A673 (cell line): Measurements from ENCODE around the gene PGAP3. TPM values are rescaled to one million over a fixed set of nuclear protein-coding genes. Genes with fewer than 3 reads are reported as not detected.

Experiments
- BruUV-seq: library from RNA; stranded (reverse); fragments of 400-500 nt; replicated peaks from 2 replicates; lab custom pipeline; 2021; lab: Mats Ljungman, UMichigan
- CTCF ChIA-PET: fragments of 300-600 bp; sonication (Branson Sonifier 250); formaldehyde crosslinking; loops from one replicate; lab custom pipeline; 2022; ENCODE audit warnings: antibody characterized with exemption; lab: Charles Lee
- POLR2A ChIA-PET: fragments of 300-600 bp; sonication (Branson Sonifier 250); formaldehyde crosslinking; loops from one replicate; lab custom pipeline; 2022; ENCODE audit warnings: antibody characterized with exemption; ENCODE audit not compliant: low non-redundant PET; lab: Charles Lee
- DNase-seq: peaks from one replicate; pipeline ENCODE4 v3.0.0-alpha.2; 2015; ENCODE audit warnings: low spot score
- H3K27ac ChIP-seq: fragments of 200-600 bp; sonication (generic); 2 replicates; pipeline ENCODE4 v1.5.1; 2016; ENCODE audit warnings: mixed run types, low read depth, mild to moderate bottlenecking, mixed read lengths, antibody characterized with exemption, low read length; ENCODE audit not compliant: poor library complexity, severe bottlenecking
- H3K27me3 ChIP-seq: fragments of 200-600 bp; sonication (generic); replicated peaks from 2 replicates; pipeline ENCODE4 v1.6.1; 2017; ENCODE audit warnings: mixed run types, low read depth, mild to moderate bottlenecking, mixed read lengths, antibody characterized with exemption, low read length; ENCODE audit not compliant: insufficient read depth, poor library complexity
- H3K36me3 ChIP-seq: fragments of 200-600 bp; sonication (generic); 2 replicates; pipeline ENCODE4 v1.6.1; 2016; ENCODE audit warnings: mixed run types, mild to moderate bottlenecking, mixed read lengths, antibody characterized with exemption, low read length; ENCODE audit not compliant: insufficient read depth, poor library complexity, severe bottlenecking
- H3K4me1 ChIP-seq: fragments of 200-600 bp; sonication (generic); 2 replicates; pipeline ENCODE4 v1.6.1; 2017; ENCODE audit warnings: mixed run types, mild to moderate bottlenecking, mixed read lengths, antibody characterized with exemption, low read length; ENCODE audit not compliant: insufficient read depth, poor library complexity, severe bottlenecking
- H3K4me3 ChIP-seq: fragments of 200-600 bp; sonication (generic); 2 replicates; pipeline ENCODE4 v1.5.1; 2016; ENCODE audit warnings: low read depth, mixed run types, mild to moderate bottlenecking, mixed read lengths, low read length; ENCODE audit not compliant: poor library complexity, severe bottlenecking
- H3K9me3 ChIP-seq: fragments of 200-600 bp; sonication (generic); 2 replicates; pipeline ENCODE4 v1.6.1; 2016; ENCODE audit warnings: mixed run types, low read depth, mild to moderate bottlenecking, mixed read lengths, antibody characterized with exemption, low read length; ENCODE audit not compliant: poor library complexity, severe bottlenecking
- CTCF ChIP-seq: fragments of 300-800, 200-600 bp; sonication (generic); conservative IDR thresholded peaks from 2 replicates; pipeline ENCODE4 v1.5.1; 2017; ENCODE audit warnings: low read depth, mild to moderate bottlenecking, antibody characterized with exemption, low read length, moderate library complexity, mixed read lengths
- EZH2 ChIP-seq: fragments of 200-600 bp; sonication (generic); IDR thresholded peaks from 2 replicates; pipeline ENCODE4 v1.6.1; 2017; ENCODE audit warnings: borderline replicate concordance, low read depth, mild to moderate bottlenecking, mixed read lengths, antibody characterized with exemption, low read length; ENCODE audit not compliant: poor library complexity, severe bottlenecking
- intact Hi-C: fragments of 100-400 bp; cut with micrococcal nuclease; formaldehyde crosslinking; loops from one replicate; pipeline ENCODE4 v1.10.0; 2022; ENCODE audit not compliant: unreplicated experiment
- total RNA-seq: library from RNA; stranded (reverse); gene quantifications from 2 replicates; pipeline ENCODE4 v1.2.3, GENCODE V29; 2021

Gene PGAP3
- total RNA-seq, 1 experiment from 2014 or later = 3.6 TPM

GRCh38 chr17:39687101-39687545 is 734 bp downstream of the PGAP3 start:
- Histone ChIP-seq H3K36me3 (no peaks in the 10 kb centered on the region), H3K27me3 (no peaks in the 10 kb centered on the region), H3K4me1 (no peaks in the 10 kb centered on the region), H3K9me3 (no peaks in the 10 kb centered on the region), H3K27ac (peak overlapping the region; percentile 96), H3K4me3 (peak overlapping the region; percentile 62)
- ChIA-PET POLR2A (interaction anchor here (1.0 kb wide), 1 partner anchor 13 kb away, joined by 3 read pairs; the partner anchor contains the start of gene ERBB2), CTCF (no interaction called here)
- DNase-seq = no peak
- intact Hi-C loops = no loop called here
- TSS peak; percentile 81 for BruUV-seq
- TF ChIP-seq CTCF = no peak
- no peak for TF ChIP-seq EZH2

GRCh38 chr17:39684369-39685192 is 3.3 kb downstream of the PGAP3 start:
- no peak overlapping the region for H3K4me3 ChIP-seq
- H3K36me3 ChIP-seq = no peaks in the 10 kb centered on the region
- H3K27ac ChIP-seq = no peak overlapping the region
- intact Hi-C loops = no loop called here
- TF ChIP-seq CTCF (no peak), EZH2 (no peak)
- CTCF ChIA-PET = no interaction called here
- no peaks in the 10 kb centered on the region for H3K27me3 ChIP-seq
- DNase-seq = no peak
- no peaks in the 10 kb centered on the region for H3K4me1 ChIP-seq
- H3K9me3 ChIP-seq = no peaks in the 10 kb centered on the region
- no TSS peak for BruUV-seq
- POLR2A ChIA-PET = no interaction called here

DNA sequence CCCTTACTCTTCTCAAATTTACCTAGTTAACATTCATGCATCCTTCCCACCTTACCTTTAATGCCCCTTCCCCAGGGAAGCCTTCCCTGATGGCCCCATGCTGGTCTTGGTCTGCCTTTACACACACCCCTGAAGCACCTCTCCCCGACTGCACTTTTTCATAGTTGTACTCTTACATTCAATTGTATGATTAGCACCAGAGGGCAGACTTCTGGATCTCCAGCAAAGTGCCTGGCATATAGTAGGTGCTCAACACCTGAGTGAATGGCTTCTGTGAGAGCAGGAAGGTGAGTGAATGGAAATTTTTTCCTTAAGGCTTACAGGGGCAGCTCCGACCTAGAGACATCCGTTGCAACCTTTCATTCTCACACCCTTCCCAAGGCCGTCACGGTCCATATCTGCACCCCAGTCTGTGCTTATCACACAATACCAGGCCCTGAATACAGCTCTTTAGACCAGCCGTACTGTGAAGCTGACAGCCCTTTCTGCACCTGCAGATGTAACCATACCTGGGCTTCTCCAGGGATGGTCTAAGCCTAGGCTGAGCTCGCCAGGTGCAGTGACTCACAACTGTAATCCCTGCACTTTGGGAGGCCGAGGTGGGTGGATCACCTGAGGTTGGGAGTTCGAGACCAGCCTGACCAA is 4.4 kb downstream of the PGAP3 start:
- no peak for DNase-seq
- Histone ChIP-seq H3K4me1 (no peaks in the 10 kb centered on the region), H3K4me3 (no peak overlapping the region), H3K9me3 (no peaks in the 10 kb centered on the region), H3K27me3 (no peaks in the 10 kb centered on the region), H3K36me3 (no peaks in the 10 kb centered on the region), H3K27ac (no peak overlapping the region)
- ChIA-PET CTCF (no interaction called here), POLR2A (no interaction called here)
- TF ChIP-seq CTCF (no peak), EZH2 (no peak)
- no TSS peak for BruUV-seq
- intact Hi-C loops = no loop called here
